ENCODE data around the gene P2RX6. TPM values are rescaled to one million over a fixed set of nuclear protein-coding genes. Genes with fewer than 3 reads are reported as not detected.
"Not testable (repeated sequence)": the region's sequence is repeated elsewhere in the genome, so short reads cannot be mapped to it uniquely, and the experiment has no call there.

Gene P2RX6
- total RNA-seq, 1 donor from 2014 or later: 0.41 TPM

DNA sequence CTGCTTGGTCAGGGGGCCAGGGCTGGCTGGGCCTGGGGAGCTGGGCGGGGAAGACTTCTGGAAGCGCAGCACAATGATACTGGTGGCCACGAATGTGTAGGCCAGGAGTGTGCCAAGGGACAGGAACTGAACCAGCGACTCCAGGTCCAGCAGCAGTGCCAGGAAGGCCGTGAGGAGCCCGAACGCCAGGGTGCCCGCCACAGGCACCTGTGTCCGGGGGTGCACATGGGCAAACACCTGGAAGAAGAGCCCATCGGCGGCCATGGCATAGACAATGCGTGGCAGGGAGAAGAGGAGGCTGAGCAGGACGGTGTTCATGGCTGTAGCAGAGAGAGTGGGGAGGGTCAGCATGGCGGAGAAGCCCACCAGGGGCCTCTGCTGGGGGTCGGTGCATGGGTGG, 15.1 kb downstream of the P2RX6 start:
- no peak for FAIRE-seq
- DNase-seq (ENCODE audit: low spot score in 2 of 2): no peak

GRCh38 chr22:21030621-21031544, 15.9 kb downstream of the P2RX6 start:
- DNase-seq (ENCODE audit: low spot score in 2 of 2) (no peak), FAIRE-seq (no peak)

DNA sequence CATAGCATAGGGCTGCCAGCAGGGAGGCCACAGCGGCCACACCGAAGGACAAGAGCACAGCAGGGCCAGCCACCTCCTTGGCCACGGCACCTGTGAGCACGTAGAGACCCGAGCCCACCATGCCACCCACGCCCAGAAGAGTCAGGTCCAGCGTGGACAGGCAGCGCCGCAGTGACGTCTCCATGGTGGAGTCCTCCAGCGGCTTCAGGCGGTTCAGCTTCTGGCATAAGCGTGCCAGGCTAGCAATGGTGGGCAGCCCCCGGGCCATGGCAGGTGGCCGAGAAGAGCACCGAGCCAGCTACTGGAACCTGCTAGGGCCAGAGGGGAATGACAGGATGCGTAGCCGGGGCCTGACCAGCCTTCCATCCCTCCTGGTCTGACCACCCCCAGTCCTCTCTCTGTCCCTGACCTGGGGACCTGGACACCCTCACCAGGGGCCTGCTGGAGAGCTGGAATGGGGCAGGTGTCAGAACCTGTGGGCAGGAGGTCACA, 16.6 kb downstream of the P2RX6 start:
- no peak for DNase-seq (ENCODE audit: low spot score in 2 of 2)
- FAIRE-seq: no peak

DNA sequence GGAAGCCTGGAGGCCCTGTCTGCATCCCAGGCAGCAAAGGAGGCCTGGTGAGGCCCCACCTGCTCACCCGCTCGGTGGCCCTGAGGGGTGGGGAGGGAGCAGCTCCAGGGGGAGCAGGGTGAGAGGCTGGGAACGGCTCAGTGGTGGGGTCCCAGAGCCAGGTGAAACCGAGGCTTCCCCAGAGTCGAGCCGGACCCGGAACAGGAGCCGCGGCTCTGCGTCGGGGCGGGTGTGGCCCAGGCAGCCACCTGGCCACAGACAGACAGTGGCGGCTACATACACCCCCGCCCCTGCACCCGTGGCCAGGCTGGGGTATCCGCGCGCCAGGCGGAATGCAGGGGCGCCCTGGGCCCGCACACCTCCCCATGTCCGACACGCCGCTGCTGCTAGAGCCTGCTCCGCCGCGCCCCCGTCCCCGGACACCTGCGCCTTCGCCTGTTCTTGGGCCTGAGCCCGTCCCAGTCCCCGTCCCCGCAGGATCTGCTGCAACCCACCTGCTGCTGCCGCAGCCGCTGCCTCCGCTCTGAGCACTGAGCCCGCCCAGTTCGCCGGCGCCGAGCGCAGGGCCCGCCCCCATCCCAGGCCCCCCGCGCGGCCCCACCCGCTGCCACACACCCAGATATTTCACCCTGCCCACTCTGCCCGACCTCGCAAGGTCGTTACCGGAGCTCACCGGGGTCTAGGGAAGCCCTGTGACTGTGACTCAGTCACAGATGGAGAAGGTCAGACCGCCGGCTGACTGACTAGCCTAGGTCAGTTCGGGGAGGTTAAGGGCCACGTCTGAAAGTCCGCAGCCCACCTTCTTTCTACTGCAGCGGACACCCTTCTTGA, 17.3 kb downstream of the P2RX6 start, which contains the start of gene SLC7A4:
Gene SLC7A4, minus strand, starts transcription at position 525 of the 831 bp plus-strand sequence. CDS start 749 bp downstream, outside the sequence.
- peak in 1 of 2 donors; percentile 50 for DNase-seq (ENCODE audit: low spot score in 2 of 2)
- FAIRE-seq: no peak

DNA sequence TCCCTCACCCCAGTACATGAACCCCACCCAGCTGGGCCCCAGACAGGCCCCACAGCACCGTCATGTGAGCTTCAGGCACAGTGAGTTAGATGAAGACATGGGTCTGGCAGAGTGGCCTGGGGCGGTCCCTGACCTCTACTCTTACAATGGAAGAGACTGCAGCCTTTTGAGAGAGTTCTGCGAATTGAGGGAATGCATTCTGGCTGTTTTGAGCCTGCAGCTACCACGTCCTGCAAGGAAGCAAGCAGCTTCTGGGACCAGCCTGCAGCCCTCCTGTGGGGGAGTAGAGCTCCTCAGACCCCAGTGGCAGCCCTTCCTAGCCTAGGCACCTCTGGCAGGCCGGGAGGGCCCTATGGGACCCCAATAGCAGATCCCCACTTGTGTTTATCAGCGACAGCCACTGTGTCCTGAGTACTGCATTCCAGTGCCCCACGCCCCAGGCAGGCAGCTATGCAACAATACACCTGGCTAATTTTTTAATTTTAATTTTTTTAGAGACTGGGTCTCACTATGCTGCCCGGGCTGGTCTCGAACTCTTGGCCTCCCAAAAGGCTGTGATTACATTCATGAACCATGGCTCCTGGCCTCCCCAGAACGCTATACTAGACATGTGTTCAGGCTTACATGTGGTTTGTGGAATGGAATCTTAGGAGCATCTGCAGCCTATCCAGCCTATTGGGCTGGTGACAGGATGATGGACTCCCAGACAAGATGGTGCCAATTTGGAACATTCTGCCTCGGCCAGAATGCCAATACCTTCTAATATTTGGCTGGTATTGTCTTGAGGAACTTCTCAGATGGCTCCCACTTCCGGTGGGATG, 18.1 kb downstream of the P2RX6 start:
- no peak for DNase-seq (ENCODE audit: low spot score in 2 of 2)
- FAIRE-seq: no peak

GRCh38 chr22:21033895-21034294, 18.9 kb downstream of the P2RX6 start:
- FAIRE-seq (no peak), DNase-seq (ENCODE audit: low spot score in 2 of 2) (no peak)

DNA sequence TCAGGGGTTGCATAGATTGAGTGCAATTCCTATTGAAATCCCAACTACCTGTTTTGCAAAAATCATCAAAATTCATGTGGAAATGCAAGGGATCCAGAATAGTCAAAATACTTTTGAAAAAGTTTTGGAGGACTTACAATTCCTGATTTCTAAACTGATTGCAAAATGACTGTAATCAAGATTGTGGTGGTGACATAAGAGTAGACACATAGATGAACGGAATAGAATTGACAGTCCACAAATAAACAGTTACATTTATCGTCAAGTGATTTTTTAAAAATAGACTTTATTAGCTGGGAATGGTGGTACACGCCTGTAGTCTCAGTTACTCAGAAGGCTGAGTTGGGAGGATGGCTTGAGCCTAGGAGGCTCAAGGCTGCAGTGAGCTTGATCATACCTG, 20.0 kb downstream of the P2RX6 start:
- FAIRE-seq (no peak), DNase-seq (ENCODE audit: low spot score in 2 of 2) (no peak)

DNA sequence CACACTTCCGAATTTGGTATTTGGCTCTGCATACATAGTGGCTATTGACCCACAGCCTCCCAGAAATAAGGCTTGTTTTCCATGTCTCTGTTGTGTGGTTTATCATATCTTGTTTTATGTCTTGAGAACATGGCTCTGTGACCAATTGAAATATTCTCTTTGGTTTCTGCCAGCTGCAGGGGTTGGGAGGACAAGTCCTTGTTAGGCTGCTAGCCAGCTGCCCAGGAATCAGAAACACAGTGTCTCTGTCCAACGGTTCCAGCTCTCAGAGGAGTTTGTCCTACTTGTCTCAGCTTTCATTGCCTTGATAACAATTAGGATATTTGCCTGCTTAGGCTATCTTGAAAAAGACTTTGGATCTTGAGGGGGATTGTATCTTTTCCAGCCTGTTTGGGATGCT, 23.4 kb downstream of the P2RX6 start:
- no peak for DNase-seq (ENCODE audit: low spot score in 2 of 2)
- FAIRE-seq: no peak

- not testable (repeated sequence) for FAIRE-seq; DNase-seq (ENCODE audit: low spot score in 2 of 2)
Observed at GRCh38 chr22:21039158-21039557, 24.2 kb downstream of the P2RX6 start.

GRCh38 chr22:21041937-21042336, 27.0 kb downstream of the P2RX6 start:
- no peak for FAIRE-seq
- no peak for DNase-seq (ENCODE audit: low spot score in 2 of 2)

DNA sequence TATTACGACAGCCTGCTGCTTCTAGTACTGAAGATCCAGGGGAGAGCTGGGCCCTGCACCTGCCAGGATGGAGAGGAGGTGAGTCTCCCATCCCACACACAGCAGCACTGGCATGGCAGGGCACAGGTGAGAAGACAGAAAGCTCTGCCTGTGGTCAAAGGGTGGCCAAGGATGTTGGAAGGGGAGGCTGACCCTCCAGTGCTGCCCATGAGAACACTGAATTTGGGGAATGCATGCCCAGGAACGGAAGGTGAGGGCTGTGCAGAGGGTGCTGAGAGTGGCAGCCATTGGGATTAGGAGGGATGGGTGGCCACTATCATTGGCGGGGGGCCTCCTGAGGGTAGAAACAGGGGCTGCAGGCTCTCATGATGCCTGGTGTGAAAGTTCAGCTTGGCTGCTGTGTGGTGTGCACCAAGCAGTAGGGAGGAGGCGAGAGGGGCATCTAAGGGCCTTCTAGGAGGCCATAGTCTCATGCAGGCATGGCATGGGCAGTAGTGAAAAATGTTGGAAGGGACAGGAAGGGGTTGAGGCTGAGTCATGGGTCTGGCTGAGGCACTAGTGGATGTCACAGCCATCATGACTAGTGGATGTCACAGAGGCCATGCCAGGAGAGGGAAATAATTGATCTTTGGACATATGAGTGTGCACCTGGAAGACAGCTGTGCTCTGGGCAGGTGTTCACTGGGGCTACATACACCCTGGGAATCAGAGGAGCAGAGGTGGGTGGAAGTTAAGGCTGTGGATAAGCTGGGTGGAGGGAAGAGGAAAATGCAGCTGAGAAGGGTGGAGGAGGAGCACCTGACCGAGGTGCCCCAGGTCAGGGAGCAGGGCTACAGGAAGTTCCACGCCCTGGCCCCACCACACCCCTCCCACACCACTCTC, 28.3 kb downstream of the P2RX6 start:
- DNase-seq (ENCODE audit: low spot score in 2 of 2): no peak
- no peak for FAIRE-seq

- DNase-seq (ENCODE audit: low spot score in 2 of 2) (no peak), FAIRE-seq (no peak)
Observed at GRCh38 chr22:21043860-21044535, 29.0 kb downstream of the P2RX6 start.

DNA sequence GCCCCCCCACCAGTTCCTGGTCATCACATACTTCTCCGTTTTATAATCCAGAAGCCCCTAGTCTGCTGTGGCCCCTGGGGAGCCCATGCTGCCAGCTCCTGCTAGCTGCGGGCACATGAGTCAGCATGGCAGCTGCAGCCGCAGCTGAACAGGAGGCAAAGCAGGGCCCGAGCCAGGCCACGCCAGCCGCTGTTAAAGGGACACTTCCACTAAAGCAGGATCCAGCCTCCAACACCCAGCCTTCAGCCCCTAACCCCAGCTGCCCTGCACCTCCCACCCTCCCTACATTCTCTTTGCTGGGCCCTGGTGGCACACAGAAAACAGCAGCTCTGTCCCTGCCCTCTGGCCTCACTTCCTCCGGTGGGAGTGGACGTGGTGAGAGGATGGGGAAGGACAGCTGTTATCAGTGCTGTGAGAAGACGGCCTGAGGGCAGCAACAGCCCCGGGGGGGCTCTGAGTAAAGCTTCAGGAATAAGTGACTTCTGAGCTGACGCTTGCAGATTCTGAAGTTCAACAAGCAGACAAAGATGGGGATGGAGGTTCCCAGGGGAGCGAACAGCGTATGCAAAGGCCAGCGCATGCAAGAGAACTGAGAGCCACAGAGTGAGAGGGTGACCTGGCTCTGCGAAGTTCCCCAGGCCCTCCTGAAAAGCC, 30.1 kb downstream of the P2RX6 start:
- FAIRE-seq (no peak), DNase-seq (ENCODE audit: low spot score in 2 of 2) (no peak)

GRCh38 chr22:21045585-21046294, 30.8 kb downstream of the P2RX6 start, which contains the start of gene LRRC74B:
LRRC74B (plus strand) TSS chr22:21045946; CDS start chr22:21045987, 41 bp downstream.
- peak; percentile 83 to 97 for DNase-seq (ENCODE audit: low spot score in 2 of 2)
- no peak for FAIRE-seq

DNA sequence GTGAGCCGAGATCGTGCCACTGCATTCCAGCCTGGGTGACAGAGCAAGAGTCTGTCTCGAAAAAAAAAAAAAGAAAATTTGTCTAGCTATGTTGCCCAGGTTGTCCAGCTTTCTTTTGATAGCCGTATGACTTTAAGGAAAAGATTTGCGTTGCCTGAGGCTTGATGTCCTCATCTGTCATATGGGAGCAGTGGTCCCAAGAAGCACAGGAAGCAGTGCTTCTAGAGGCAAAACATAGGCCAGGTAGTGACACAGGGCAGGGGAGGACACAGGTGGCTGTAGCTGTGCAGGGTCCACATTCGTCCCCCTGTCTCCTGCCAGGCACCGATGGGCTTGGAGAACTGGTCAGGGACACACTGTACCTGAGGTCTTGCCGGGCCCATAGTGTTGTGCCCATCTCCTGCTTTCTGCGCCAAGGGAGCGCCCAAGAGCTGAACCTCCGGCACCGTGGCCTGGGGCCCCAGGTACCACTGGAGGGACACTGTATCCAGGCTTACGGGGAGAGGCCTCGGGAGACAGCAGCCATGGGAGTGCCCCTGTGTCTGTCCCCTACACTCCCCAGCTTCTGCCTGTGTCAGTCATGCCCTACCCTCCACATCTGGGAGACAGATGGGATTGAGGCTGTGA, 32.2 kb downstream of the P2RX6 start:
- DNase-seq (ENCODE audit: low spot score in 2 of 2): no peak
- no peak for FAIRE-seq

DNA sequence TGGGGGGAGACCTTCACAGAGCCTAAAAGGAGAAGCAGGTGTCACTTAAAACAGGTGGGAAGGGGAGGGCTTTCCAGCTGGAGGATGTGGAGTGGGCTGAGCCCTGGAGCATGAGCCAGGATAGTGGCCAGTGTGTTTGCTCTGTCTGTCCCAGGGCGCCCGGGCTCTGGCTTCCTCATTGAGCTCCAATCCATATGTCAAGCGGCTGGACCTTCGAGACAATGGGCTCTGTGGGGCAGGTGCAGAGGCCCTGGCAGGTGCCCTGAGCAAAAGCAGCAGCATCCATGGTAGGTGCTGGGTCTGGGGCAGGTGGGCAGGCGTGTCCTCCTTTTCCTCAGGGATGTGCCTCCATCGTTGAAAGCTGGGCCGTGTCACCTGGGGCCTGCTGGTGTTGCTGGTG, 32.8 kb downstream of the P2RX6 start:
- DNase-seq (ENCODE audit: low spot score in 2 of 2) (no peak), FAIRE-seq (no peak)

GRCh38 chr22:21048448-21048847, 33.5 kb downstream of the P2RX6 start:
- not testable (repeated sequence) for DNase-seq (ENCODE audit: low spot score in 2 of 2); FAIRE-seq

Measured in frontal cortex (tissue), 4 donors.